ENCODE measurements around the gene FRMD4A.
A peak's percentile ranks its signal among the peaks of the same experiment; 100 is the strongest.
"Not testable (repeated sequence)": the region's sequence is repeated elsewhere in the genome, so short reads cannot be mapped to it uniquely, and the experiment has no call there.

The FRMD4A gene

DNA sequence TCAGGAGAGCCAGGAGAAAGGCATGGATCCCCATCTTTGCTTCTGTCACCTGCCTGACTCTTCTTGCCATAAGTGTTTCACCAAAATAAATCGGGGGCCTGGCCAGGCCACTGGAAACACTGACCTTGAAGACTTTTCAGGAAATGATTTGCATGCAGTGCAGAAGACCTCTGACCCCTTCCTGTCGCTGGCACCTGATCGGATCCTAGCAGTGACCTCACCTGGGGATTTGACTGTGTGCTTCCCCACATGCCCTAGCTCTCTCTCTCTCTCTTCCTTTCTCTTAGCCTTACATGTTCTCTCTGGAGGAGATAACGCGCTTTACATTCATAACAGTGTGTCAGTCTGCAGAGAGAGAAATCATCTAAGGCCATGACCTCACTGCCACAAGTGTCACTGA is 500.9 kb downstream of the FRMD4A start:
- DNase-seq: no peak

DNA sequence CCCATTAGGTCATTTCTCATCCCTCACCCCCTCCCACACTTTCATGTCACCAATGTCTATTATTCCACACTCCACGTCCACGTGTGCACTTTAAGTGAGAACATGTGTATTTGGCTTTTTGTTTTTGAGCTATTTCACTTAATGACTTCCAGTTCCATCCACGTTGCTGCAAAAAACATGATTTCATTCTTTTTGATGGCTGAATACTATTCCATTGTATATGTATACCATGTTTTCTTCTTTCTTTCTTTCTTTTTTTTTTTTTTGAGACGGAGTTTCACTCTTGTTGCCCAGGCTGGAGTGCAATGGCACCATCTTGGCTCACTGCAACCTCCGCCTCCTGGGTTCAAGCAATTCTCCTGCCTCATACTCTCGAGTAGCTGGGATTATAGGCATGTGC is 502.4 kb downstream of the FRMD4A start:
- DNase-seq: not testable (repeated sequence)

DNA sequence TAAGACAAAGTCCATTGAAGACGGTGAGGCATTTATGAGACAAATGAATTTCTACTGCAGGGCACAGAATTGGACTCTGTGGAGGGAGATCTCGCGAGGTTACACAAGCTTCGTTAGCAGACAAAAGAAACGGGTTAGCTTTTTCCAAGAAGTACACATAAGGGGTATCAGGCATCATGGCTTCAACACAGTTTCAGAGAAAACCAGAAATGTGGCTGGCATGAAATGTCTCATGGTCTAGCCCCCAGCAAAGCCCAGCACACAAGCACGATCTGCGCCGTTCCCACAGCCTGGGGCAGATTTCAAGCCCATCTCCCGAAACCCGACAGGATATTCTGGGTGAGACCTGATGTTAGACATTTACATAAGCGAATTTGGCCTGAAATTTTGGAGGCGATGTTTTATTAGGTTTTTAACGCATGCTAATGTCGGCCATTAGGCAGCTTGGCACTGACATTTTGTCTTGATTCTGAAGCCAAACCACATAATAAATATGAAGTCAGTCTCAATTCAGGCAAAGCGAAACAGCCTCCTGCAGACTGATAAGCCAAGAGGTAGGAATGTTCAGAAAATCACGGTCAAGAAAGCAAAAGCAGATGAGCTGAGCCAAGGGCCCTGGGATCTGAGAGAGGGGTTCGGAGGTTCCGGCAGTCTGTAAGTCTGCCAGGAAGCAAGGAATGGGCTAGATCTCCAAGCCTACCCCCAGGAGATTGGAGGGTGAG is 503.5 kb downstream of the FRMD4A start:
- DNase-seq: no peak

DNA sequence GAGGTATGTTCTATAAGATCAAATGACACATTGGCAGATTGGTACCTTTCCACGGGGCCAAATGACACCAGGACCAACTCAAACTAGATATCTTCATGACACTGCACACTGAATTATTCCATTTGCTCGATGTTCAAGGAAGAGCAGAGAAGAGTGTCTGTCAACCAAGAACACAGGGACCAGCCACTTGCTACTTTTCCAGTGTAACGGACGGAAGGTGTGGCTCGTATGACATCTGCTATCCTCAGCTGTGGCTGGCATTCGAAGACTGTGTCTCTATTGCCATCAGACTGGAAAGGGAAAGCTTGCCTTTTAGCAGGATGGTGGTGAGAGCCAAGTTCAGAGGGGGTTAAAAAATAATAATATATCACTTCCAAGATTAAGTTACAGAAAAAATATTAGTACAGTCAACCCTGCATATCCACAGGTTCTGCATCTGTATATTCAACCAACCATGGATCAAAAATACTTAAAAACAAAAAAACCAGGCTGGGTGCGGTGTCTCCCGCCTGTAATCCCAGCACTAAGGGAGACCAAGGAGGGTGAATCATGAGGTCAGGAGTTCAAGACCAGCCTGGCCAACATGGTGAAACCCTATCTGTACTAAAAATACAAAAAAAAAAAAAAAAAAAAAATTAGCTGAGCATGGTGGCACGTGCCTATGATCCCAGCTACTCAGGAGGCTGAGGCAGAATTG is 506.9 kb downstream of the FRMD4A start:
- DNase-seq: no peak

DNA sequence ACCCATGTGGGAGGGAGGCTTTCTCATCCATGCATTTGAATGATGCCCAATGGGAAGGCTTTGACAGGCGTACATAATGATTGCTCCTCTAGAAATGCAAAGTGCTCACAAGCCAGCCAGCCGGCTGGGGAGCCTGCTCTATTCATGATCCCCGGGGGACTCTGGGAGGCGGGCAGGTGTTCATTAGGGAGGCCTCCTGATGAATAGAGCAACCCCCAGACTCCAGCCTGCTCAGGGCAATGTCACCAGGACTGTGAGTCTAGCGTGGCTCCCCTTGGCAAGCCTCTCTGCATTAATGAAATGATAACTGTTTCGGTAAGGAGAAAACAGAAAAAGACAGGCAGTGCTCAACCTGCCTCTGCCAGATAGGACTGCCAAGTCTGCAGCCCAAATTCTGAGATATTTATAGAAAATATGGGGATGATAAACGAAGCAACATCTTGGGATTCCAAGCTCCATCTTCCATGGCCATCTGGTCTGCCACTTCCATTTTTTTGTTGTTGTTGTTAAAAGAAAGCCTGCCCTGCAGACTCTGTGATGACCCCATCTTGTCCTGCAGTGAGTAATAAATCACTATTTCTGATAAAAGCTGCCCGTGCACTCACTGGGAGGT is 507.5 kb downstream of the FRMD4A start:
- no peak for DNase-seq

DNA sequence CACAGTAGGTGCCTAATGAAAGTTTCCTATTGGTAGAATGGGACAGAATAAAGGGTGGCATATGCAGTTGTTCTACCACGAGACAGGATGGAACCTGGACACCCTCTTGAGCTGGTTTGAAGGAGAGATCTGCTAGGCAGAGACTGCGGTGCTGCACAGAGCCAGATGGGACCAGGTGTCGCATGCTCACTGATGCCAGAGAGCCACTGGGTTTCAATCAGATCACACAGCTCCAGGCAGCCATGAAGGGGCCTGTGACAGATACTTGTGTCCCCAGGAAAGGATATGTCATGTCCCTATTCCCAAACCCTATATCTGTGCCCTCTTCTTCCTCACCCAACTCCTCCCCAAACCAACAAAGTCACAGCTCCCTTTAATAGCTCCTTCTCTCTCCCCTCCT is 508.2 kb downstream of the FRMD4A start:
- DNase-seq: no peak

DNA sequence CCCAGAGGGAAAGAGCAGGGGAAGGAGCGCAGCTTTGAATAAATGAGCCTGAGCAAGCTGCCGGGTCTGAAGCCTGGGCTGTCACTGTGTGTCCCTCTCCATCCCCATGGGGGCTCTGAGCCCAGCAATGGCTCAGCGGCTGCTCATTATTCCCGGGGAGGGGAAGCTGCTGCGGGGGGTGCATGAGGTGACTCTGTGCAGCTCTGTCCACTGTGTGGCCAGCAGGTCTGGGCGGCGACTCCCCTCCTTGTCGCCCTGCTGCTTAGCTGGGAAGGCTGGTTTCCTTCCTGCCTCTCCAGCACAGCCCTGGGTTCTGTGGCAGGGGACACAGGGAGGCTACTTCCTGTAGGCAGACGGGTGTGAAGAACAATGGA is 509.8 kb downstream of the FRMD4A start:
- no peak for DNase-seq

DNA sequence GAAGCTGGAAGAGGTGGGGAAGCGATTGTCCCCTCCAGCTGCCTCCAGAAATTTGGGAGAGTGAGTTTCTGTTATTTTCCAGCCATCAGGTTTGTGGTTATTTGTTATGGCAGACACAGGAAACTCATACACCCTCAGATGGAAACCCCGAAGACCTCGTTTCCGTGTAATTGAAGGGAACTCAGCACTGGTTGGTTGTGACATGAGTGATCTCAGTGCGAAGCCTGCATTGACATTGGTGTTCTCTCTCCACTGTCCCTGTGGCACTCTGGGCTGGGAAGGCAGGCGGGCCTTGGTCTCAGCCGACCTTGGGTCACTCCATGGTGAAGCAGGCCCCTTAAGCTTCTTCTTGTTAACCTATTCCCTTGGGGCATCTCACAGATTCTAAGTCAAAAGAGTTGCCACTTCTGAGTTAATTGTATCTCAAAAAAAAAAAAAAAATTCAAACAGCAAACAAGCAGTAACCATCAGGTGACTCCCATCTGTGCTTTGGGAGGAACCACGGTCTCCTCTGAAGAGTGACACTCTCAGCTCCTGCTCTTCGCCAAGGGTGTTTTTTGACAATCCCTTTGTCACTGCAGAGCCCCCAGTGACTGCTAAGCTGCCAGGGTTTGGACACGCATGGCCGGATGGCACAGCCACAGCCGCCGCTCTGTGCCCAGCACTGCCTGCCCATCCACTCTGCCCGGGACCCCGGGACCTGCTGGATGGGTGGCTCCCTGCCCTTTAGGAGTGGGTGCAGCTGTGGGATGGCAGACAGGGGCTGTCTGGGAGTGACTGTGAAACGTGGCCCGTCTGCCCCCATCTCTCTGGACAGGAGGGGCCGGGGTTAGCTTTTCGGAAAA is 510.4 kb downstream of the FRMD4A start:
- no peak for DNase-seq

DNA sequence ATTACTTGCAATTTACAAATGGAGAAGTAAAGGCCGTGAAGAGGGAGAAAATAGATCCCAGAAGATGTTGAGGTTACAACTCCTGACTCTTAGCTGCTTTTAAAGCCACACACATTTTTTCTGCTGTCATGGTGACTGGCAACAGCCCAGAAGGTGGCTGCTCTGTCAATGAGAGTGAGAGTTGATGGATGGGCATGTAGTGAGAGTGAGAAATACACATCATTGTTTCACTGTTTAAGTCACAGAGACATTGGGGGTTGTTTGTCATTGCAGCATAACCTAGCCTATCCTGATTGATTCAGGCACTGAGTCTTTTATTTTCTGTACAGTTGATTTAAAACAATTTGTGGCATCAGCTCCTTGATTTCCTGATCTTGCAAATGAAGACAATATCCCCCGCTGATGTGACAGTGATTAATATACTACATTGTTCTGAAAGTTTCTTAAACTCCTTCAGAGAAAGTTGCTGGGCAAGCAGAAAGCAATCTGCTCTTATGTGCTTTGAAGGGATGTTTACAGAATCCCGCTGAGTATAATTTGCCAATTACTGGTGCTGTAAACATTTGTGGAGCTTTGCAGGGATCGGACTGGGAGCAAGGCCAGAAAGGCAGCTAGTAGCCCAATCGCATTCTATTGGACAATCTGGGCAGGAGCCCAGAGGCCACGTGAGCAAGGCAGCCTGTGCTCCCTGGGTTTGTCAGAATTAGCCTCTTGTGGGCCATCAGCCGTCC is 514.4 kb downstream of the FRMD4A start:
- peak; percentile 63 for DNase-seq

DNA sequence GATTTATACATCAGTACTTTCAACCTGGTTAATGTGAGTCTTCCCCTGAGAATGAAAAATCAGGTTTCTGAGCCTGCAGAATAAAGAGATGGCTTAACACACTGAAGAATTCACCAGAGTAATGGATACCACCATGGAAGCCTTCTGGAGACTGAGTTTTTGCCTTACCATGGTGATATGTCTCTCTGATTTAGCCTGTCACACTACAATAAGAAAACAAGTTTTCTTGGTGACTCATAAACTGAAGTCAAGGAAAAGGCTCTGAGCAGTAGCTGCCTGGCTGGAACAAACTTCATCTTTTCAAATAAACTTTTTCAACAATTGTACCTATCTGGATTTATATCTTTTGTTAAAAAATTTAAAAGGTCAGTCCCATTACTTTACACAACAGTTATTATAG is 515.0 kb downstream of the FRMD4A start:
- no peak for DNase-seq

DNA sequence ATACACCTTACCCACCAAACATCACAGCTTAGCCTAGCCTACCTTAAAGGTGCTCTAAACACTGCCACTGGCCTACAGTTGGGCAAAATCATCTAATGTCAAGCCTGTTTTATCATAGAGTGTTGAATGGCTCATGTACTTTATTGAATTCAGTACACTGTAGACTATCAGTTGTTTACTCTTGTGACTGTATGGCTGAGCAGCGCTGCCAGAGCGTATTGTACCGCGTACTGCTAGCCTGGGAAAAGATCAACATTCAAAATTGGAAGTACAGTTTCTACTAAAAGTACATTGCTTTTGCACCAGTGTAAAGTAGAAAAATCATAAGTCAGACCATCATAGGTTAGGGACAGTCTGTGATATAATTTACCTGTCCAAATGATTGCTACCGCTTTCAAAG is 517.2 kb downstream of the FRMD4A start:
- no peak for DNase-seq

DNA sequence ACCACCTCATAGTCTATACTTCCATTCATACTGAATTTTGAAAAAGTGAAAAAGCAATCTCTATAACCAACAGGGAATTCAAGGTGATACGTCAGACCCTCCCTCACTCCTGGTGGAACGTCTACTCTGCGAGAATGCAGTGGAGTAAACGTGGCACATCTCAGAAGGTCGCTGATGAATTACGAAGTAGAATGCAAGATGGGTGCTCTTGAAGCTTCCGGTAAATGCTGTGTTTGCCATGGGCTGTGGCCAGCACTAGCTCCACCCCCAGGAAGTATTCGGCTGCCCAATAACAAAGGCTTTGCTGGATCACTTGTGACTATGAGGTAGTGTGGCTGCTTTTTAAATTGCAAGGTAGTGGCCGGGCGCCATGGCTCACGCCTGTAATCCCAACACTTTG is 517.9 kb downstream of the FRMD4A start:
- DNase-seq: no peak

DNA sequence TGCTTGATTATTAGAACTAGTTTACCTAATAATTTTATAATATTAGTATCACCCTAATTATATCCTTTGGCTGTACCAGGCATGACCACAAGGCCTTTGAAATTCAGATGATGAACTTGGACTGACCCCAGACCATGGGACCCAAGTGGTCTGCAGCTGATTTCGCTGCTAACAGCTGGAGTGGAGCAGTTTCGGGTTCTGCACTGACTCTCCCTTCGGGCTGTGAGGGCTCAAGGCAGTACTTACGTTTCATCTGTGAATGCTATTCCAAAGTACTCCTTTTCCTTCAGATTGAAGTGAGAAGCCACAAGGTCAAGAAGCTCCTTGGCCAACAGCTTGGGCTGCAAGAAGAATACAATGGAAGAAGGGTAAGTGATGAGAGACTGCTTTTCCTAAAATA is 520.2 kb downstream of the FRMD4A start:
- no peak for DNase-seq

DNA sequence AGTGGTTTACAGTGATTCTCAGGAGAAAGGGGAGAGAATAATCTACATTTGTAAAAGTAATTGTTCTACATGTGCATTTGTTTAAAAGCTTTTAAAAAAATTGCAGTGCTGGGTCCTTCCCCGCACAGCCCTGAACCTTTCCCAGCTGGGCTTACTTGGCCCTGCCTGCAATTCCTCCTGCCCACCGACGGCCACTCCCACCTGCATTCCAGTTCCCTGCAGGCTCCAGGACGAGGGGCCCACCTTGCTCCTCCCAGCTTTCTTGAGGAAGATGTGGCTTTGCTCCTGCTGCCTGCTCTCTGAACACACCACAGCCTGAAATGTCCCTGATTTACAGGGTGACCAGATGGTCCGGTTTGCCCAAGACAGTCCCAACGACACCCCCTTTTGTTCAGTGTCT is 521.3 kb downstream of the FRMD4A start:
- no peak for DNase-seq

DNA sequence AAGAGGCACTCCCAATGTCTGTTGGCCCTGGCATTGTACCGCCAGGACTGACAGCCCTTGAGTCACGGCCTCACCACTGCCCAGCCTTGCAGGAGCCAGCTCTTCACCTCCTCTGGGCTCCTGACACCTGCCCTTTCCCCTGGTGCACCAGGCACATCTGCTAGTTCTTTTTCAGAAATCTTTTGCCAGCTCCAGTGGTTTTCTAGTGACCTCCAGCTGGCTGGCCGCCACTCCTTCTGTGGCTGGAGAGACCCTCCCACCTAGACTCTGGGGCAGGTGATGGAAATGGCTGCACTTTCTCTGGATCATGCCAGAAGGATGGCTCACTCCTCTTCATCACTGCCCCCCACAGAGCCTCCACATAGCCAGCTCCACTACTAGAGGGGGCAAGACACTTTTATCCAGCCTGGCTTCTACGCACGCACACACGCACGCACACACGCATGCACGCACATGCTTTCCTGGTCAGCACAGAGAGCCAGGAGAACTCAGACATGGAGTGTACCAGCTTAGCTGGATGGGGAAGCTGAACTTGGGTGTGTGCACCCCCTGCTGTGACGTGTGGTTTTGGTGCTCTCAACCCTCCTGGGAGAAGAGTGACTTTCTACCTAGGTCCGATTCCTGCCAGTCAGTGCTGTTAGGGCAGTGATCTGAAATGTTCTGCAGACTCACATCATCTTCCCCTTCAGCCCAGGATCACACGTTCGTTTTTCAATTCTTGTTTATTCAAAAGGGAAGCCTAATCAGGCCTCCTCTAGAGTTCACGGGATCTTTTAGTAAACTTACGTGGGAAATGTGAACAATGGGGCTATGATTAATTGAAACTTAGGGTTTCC is 522.0 kb downstream of the FRMD4A start:
- DNase-seq: no peak

DNA sequence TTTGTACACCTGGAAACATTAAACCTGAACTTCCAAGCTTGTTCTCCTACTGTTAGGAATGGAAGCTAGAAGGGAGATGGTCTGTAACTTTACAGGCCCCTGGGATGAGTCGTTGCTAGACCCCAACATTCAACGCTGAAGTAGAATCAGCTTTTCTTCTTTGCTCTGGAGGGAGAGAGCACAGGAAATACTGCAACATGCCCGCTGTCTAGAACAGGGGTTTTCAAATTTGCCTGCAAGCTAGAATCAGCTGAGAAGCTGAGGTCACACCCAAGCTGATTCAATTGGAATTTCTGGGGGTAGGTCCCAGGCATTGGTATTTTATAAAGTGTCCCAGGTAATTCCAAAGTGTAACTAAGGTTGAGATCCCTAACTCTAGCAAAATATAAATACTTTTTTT is 524.3 kb downstream of the FRMD4A start:
- DNase-seq: no peak

DNA sequence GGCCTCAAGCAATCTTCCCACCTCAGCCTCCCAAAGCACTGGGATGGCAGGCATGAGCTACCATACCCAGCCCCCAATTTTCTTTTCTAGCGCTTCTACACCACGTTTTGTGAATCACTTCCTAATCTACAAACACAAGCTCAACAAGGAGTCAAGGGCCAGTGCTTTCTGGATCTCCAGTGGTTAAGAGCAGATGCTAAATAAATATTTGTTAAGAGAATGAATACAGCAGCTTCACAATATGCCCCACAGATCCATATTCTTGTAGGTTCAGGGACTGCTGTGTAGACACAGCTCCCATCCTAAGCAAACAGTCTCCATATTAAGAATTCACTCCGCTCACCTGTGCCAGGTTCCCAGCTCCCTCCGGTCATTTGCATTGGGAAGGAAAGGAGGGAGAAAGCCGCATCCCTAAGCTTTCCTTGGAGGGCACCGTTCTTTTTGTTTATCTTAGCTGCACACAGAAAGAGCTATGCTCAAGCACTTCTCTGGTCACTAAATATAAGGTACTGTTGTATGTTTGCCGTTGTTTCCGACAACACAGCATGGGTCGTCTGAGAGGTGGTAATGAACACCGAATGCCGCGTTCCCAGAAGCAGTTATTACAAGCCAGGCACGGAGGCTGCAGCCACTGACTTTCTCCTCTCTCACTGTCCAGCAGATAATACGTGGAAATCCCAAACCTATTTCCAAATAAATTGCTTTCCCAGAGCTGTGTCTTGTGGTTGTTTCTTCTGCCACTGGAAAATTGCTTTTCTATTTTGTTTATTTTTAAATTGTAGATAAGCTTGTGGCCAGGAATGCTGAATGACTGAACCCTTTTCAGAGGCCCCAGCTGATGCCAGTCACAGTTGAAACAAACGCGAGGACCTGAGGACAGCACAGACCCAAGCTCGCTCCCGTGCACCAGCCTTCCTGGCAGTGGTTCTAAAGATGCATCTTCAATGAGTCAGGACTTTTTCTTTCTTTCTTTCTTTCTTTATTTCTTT is 526.9 kb downstream of the FRMD4A start:
- DNase-seq: no peak

DNA sequence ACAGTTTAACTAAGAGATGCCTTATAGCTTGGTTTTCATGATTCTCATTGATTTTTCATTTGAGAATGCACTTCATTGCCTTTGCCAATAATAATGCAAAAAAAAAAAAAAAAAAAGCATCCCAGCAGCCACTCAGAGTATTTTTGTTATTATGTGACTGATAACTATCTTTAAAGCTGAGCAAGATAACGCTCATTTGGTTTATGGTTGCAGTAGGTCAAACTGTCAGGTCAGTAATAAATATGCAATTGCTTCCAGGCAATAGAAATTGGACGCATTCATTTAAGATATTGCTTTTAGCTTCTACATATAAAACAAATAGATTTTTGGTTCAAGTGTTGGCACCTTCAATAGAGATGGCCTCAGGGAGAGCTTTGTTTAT is 528.8 kb downstream of the FRMD4A start:
- no peak for DNase-seq

DNA sequence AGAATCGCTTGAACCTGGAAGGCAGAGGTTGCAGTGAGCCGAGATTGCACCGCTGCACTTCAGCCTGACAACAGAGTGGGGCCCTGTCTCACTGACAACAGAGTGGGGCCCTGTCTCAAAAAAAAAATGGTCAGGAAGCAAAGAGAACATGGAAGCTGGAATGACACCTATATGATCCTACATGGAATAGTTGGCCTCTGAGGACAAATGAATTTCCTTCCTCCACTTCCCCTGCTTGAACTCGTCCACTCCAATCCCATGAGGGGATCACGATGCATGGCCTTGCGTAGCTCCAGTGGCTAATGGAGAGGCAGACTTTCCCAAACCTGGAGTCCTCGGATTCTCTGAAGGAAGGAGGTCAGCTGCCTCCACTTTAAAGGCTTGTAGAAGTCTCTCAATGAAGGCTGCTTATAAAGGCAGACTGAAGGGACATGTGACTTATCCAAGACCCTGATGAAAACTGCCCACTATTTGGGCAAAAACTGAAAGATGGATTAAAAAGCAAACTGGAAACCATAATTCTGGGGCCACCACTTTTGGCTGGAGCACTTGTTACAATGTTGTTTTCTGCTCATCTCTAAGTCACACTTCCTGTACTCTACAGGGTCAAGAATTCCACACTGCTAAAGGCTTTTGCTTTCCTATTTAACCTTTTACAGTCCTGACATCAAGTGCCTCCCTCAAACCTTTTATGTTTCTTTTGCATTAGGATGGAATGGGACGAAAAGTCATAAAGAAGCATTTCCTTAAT is 529.4 kb downstream of the FRMD4A start:
- DNase-seq: no peak

DNA sequence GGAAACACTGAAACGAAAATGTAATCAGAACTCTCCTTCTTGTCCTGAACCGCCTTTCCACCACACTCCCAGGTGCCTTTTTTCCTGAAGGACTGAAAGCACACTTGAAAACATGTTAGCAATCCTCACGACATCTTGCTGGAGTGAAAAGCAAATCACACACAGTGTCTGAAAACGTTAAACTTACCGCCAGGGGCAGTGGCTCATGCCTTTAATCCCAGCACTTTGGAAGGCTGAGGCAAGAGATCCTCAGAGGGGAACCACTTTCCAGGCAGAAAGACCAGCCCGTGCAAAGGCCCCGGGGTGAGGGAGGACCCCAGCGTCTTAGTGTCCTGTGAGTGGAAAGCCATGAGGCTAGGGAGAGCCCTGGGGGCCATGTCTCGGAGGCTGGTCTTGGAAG is 533.6 kb downstream of the FRMD4A start:
- no peak for DNase-seq

Data from DMS 273 treated with DMSO at 0.1 percent for 48 hours (cell line).